GM12864 (cell line): ENCODE results near the gene EFCC1.

Experiments used
- DNase-seq: peaks from one replicate; pipeline ENCODE4 v3.0.0-alpha.2; 2011; ENCODE audit warnings: low read depth
- H3K4me3 ChIP-seq: 2 replicates; pipeline ENCODE4 v1.5.1; 2011; ENCODE audit warnings: mild to moderate bottlenecking, low read depth, low read length, control low read depth
- CTCF ChIP-seq: IDR thresholded peaks from 2 replicates; pipeline ENCODE4 v1.5.1; 2011; ENCODE audit warnings: low read depth, mild to moderate bottlenecking, moderate library complexity, low read length, control low read depth, inconsistent platforms; ENCODE audit errors: missing control alignments

Gene EFCC1

GRCh38 chr3:129001101-129001805, at the start of gene EFCC1:
Gene EFCC1 (plus strand): TSS chr3:129001304. CDS start chr3:129001629, 325 bp downstream.
- TF ChIP-seq CTCF = no peak
- DNase-seq = no peak
- no peak within 1 kb of the TSS for H3K4me3 ChIP-seq

- H3K4me3 ChIP-seq = no peak overlapping the region
- TF ChIP-seq CTCF = no peak
- DNase-seq = no peak
Observed at GRCh38 chr3:128956440-128956839, 44.7 kb upstream of the EFCC1 start.

- no peak overlapping the region for H3K4me3 ChIP-seq
- no peak for TF ChIP-seq CTCF
- DNase-seq = no peak
Observed at GRCh38 chr3:128965280-128965679, 35.8 kb upstream of the EFCC1 start.

- no peak for DNase-seq
- H3K4me3 ChIP-seq = no peak overlapping the region
- TF ChIP-seq CTCF = no peak
Observed at GRCh38 chr3:128965818-128966217, 35.3 kb upstream of the EFCC1 start.

- H3K4me3 ChIP-seq = no peak overlapping the region
- TF ChIP-seq CTCF = no peak
- no peak for DNase-seq
Observed at GRCh38 chr3:128967748-128968355, 33.3 kb upstream of the EFCC1 start.

GRCh38 chr3:128969993-128970739, 30.9 kb upstream of the EFCC1 start:
- no peak overlapping the region for H3K4me3 ChIP-seq
- peak; percentile 81 for TF ChIP-seq CTCF
- peak; percentile 8 for DNase-seq
